SK-N-SH treated with all-trans-retinoic acid at 6 μM for 48 hours (cell line): ENCODE data around the gene TRIM17.

ENCODE experiments used
- ATAC-seq: fragments of 200-7000 bp; cut with Tn5 transposase; 3 replicates; pipeline ENCODE4 v1.9.1; 2020; ENCODE audit warnings: mild to moderate bottlenecking, moderate library complexity
- ARNTL ChIP-seq: fragments of 450-650 bp; formaldehyde crosslinking; IDR thresholded peaks from 2 replicates; pipeline ENCODE4 v1.5.0; 2020; ENCODE audit warnings: low read depth, mild to moderate bottlenecking, moderate library complexity, borderline replicate concordance
- BACH2 ChIP-seq: fragments of 250-450 bp; sonication (Bioruptor Pico); IDR thresholded peaks from 2 replicates; pipeline ENCODE4 v1.9.0; 2021; ENCODE audit warnings: mild to moderate bottlenecking, borderline replicate concordance
- CSDC2 ChIP-seq: fragments of 250-450 bp; sonication (Bioruptor Pico); IDR thresholded peaks from 2 replicates; pipeline ENCODE4 v1.5.0; 2020; ENCODE audit warnings: mild to moderate bottlenecking, moderate library complexity
- ESRRG ChIP-seq: fragments of 250-450 bp; sonication (Bioruptor Pico); IDR thresholded peaks from 2 replicates; pipeline ENCODE4 v1.6.1; 2021; ENCODE audit warnings: mild to moderate bottlenecking
- GLIS3 ChIP-seq: fragments of 250-450 bp; sonication (Bioruptor Pico); IDR thresholded peaks from 2 replicates; pipeline ENCODE4 v1.5.0; 2020; ENCODE audit warnings: mild to moderate bottlenecking, moderate library complexity
- ISL1 ChIP-seq: fragments of 250-450 bp; sonication (Bioruptor Pico); IDR thresholded peaks from 2 replicates; pipeline ENCODE4 v2.1.2; 2022; ENCODE audit warnings: mild to moderate bottlenecking, moderate library complexity
- OSR1 ChIP-seq: fragments of 250-450 bp; sonication (Bioruptor Pico); IDR thresholded peaks from 2 replicates; pipeline ENCODE4 v1.8.0; 2022; ENCODE audit warnings: moderate library complexity, mild to moderate bottlenecking, inconsistent platforms
- PPARA ChIP-seq: fragments of 250-450 bp; sonication (Bioruptor Pico); IDR thresholded peaks from 2 replicates; pipeline ENCODE4 v1.5.0; 2020; ENCODE audit warnings: mild to moderate bottlenecking, borderline replicate concordance
- RARB ChIP-seq: fragments of 250-450 bp; sonication (Bioruptor Pico); IDR thresholded peaks from 2 replicates; pipeline ENCODE4 v1.8.0; 2021; ENCODE audit warnings: mild to moderate bottlenecking, moderate library complexity
- SNAI2 ChIP-seq: fragments of 250-450 bp; sonication (Bioruptor Pico); IDR thresholded peaks from 2 replicates; pipeline ENCODE4 v1.5.0; 2020; ENCODE audit warnings: mild to moderate bottlenecking, moderate library complexity
- TCF4 ChIP-seq: fragments of 250-450 bp; sonication (Bioruptor Pico); IDR thresholded peaks from 2 replicates; pipeline ENCODE4 v1.8.0; 2021; ENCODE audit warnings: mild to moderate bottlenecking, moderate library complexity, borderline replicate concordance
- TOX ChIP-seq: fragments of 250-450 bp; sonication (Bioruptor Pico); IDR thresholded peaks from 2 replicates; pipeline ENCODE4 v1.8.0; 2021; ENCODE audit warnings: mild to moderate bottlenecking, moderate library complexity, borderline replicate concordance
- ZC3H10 ChIP-seq: fragments of 250-450 bp; sonication (Bioruptor Pico); IDR thresholded peaks from 2 replicates; pipeline ENCODE4 v1.5.1; 2021; ENCODE audit warnings: mild to moderate bottlenecking, moderate library complexity
- ZFP3 ChIP-seq: fragments of 250-450 bp; sonication (Bioruptor Pico); IDR thresholded peaks from 2 replicates; pipeline ENCODE4 v1.5.0; 2020; ENCODE audit warnings: mild to moderate bottlenecking, moderate library complexity
- ZFP30 ChIP-seq: fragments of 450-650 bp; formaldehyde crosslinking; IDR thresholded peaks from 2 replicates; pipeline ENCODE4 v1.5.0; 2022; ENCODE audit warnings: mild to moderate bottlenecking, moderate library complexity
- ZNF565 ChIP-seq: fragments of 450-650 bp; formaldehyde crosslinking; conservative IDR thresholded peaks from 2 replicates; pipeline ENCODE4 v1.5.0; 2020; ENCODE audit warnings: low read depth, mild to moderate bottlenecking, moderate library complexity
- ZNF70 ChIP-seq: fragments of 450-650 bp; formaldehyde crosslinking; IDR thresholded peaks from 2 replicates; pipeline ENCODE4 v1.5.0; 2020; ENCODE audit warnings: mild to moderate bottlenecking, moderate library complexity
- ZNF8 ChIP-seq: fragments of 450-650 bp; formaldehyde crosslinking; IDR thresholded peaks from 2 replicates; pipeline ENCODE4 v1.5.0; 2020; ENCODE audit warnings: mild to moderate bottlenecking, moderate library complexity
- TF ChIP-seq, protein P1 (sequence below): fragments of 250-450 bp; sonication (Bioruptor Pico); IDR thresholded peaks from 2 replicates; pipeline ENCODE4 v1.5.1; 2021; ENCODE audit warnings: mild to moderate bottlenecking, moderate library complexity
- TF ChIP-seq, protein P2 (sequence below): fragments of 250-450 bp; sonication (Bioruptor Pico); IDR thresholded peaks from 2 replicates; pipeline ENCODE4 v1.5.1; 2020; ENCODE audit warnings: low read depth, mild to moderate bottlenecking, moderate library complexity
- TF ChIP-seq, protein P3 (sequence below): fragments of 250-450 bp; sonication (Bioruptor Pico); IDR thresholded peaks from 2 replicates; pipeline ENCODE4 v1.5.0; 2020; ENCODE audit warnings: mild to moderate bottlenecking, moderate library complexity
- TF ChIP-seq, protein P4 (sequence below): fragments of 250-450 bp; sonication (Bioruptor Pico); IDR thresholded peaks from 2 replicates; pipeline ENCODE4 v1.8.0; 2020; ENCODE audit warnings: mild to moderate bottlenecking, moderate library complexity, borderline replicate concordance

The TRIM17 gene

DNA sequence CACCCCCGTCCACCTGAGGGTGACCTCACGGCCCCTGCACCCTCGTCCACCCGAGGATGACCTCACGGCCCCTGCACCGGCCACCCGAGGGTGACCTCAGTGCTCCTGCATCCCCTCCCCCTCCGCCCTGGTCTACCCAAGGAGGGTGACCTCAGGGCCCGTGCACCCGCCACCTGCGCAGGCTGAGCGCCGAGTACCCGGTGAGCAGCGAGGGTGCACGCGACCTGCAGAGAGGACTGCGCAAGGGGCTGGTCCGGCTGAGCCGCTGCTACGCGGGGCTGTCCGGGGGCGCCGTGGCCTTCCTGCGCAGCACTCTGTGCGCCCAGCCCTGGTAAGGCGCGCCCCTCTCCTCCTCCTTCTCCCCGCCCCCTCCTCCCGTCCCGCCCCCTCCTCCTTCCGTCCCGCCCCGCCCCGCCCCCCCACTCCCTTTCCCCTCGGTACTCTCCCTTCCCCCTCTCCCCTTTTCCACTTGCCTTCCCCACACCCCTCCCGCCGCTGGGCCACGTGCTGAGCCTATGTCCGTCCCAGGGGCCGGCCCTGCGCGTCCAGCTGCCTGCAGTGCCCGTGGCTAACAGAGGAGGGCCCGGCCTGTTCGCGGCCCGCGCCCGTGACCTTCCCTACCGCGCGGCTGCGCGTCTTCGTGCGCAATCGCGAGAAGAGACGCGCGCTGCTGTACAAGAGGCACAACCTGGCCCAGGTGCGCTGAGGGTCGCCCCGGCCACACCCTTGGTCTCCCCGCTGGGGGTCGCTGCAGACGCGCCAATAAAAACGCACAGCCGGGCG is 38.4 kb downstream of the TRIM17 start:
- peak; percentile 88 for ATAC-seq
- TF ChIP-seq GLIS3 (CRISPR knock-in tag) (no peak), ZNF70 (CRISPR knock-in tag) (no peak), RARB (no peak), PPARA (no peak), ARNTL (CRISPR knock-in tag) (no peak), BACH2 (no peak), ESRRG (CRISPR knock-in tag) (no peak), CSDC2 (CRISPR knock-in tag) (no peak), OSR1 (CRISPR knock-in tag) (no peak), ZNF8 (CRISPR knock-in tag) (no peak), TCF4 (no peak), ZFP30 (CRISPR knock-in tag) (no peak)
- TF ChIP-seq, protein P1, sequence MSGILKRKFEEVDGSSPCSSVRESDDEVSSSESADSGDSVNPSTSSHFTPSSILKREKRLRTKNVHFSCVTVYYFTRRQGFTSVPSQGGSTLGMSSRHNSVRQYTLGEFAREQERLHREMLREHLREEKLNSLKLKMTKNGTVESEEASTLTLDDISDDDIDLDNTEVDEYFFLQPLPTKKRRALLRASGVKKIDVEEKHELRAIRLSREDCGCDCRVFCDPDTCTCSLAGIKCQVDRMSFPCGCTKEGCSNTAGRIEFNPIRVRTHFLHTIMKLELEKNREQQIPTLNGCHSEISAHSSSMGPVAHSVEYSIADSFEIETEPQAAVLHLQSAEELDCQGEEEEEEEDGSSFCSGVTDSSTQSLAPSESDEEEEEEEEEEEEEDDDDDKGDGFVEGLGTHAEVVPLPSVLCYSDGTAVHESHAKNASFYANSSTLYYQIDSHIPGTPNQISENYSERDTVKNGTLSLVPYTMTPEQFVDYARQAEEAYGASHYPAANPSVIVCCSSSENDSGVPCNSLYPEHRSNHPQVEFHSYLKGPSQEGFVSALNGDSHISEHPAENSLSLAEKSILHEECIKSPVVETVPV: no peak
- TF ChIP-seq, protein P2, sequence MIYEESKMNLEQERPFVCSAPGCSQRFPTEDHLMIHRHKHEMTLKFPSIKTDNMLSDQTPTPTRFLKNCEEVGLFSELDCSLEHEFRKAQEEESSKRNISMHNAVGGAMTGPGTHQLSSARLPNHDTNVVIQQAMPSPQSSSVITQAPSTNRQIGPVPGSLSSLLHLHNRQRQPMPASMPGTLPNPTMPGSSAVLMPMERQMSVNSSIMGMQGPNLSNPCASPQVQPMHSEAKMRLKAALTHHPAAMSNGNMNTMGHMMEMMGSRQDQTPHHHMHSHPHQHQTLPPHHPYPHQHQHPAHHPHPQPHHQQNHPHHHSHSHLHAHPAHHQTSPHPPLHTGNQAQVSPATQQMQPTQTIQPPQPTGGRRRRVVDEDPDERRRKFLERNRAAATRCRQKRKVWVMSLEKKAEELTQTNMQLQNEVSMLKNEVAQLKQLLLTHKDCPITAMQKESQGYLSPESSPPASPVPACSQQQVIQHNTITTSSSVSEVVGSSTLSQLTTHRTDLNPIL (CRISPR knock-in tag): no peak
- TF ChIP-seq, protein P3, sequence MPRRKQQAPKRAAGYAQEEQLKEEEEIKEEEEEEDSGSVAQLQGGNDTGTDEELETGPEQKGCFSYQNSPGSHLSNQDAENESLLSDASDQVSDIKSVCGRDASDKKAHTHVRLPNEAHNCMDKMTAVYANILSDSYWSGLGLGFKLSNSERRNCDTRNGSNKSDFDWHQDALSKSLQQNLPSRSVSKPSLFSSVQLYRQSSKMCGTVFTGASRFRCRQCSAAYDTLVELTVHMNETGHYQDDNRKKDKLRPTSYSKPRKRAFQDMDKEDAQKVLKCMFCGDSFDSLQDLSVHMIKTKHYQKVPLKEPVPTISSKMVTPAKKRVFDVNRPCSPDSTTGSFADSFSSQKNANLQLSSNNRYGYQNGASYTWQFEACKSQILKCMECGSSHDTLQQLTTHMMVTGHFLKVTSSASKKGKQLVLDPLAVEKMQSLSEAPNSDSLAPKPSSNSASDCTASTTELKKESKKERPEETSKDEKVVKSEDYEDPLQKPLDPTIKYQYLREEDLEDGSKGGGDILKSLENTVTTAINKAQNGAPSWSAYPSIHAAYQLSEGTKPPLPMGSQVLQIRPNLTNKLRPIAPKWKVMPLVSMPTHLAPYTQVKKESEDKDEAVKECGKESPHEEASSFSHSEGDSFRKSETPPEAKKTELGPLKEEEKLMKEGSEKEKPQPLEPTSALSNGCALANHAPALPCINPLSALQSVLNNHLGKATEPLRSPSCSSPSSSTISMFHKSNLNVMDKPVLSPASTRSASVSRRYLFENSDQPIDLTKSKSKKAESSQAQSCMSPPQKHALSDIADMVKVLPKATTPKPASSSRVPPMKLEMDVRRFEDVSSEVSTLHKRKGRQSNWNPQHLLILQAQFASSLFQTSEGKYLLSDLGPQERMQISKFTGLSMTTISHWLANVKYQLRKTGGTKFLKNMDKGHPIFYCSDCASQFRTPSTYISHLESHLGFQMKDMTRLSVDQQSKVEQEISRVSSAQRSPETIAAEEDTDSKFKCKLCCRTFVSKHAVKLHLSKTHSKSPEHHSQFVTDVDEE (CRISPR knock-in tag): no peak

DNA sequence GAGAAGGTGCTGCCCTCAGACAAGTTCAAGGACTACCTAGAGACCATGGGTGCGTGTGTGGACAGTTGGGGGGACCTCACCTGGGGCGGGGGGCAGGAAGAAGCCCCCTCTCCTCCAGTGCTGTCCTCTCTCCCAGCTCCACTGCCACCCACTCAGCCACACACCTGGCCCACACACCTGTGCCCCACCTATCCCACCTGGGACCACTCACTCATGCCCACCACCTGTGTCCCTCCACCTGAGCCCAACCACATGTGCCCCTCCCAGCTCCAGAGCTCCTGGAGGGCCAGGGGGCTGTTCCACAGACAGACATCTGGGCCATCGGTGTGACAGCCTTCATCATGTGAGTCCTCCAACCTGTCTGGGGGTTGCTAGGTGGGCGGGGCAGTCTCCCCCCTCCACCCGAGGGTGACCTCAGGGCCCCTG is 39.0 kb downstream of the TRIM17 start:
- TF ChIP-seq TCF4: no peak
- TF ChIP-seq ZNF565: no peak
- no peak for TF ChIP-seq ZC3H10 (CRISPR knock-in tag)
- ATAC-seq: no peak

DNA sequence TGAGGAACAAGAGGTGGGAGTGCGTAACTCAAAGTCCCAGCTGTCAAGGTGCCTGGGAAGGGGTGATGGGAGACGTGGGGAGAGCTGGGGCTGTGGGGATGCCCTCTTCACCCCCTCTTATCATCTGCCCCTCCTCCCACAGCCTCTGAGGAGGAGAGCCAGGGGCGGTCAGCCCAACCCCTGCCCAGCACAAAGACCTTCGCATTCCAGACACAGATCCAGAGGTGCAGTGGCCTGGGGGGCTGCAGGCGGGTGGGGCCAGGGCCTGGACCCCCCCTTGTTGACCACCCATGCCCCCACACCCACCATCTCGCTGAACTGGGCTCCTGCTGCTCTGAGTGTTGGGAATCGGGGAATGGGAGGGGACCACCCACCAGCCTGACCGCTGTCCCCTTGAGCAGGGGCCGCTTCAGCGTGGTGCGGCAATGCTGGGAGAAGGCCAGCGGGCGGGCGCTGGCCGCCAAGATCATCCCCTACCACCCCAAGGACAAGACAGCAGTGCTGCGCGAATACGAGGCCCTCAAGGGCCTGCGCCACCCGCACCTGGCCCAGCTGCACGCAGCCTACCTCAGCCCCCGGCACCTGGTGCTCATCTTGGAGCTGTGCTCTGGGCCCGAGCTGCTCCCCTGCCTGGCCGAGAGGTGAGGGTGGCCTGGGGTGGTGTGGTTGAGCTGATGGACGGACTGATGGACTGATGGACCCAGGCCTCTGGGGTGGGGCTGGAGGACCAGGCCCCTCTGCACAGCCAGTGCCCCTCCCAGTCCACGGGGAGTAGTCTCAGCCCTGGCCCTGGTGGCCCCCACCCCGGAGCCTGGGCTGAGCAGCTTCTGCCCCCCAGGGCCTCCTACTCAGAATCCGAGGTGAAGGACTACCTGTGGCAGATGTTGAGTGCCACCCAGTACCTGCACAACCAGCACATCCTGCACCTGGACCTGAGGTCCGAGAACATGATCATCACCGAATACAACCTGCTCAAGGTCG is 39.7 kb downstream of the TRIM17 start:
- ATAC-seq: no peak
- TF ChIP-seq CSDC2 (CRISPR knock-in tag) (no peak), TOX (CRISPR knock-in tag) (no peak), ZNF70 (CRISPR knock-in tag) (no peak), ZNF565 (no peak), ZNF8 (CRISPR knock-in tag) (no peak), BACH2 (no peak), ISL1 (CRISPR knock-in tag) (no peak), ESRRG (CRISPR knock-in tag) (no peak), GLIS3 (CRISPR knock-in tag) (no peak), SNAI2 (CRISPR knock-in tag) (no peak), ZFP3 (CRISPR knock-in tag) (no peak), RARB (no peak), TCF4 (no peak), ZC3H10 (CRISPR knock-in tag) (no peak)
- TF ChIP-seq, protein P4, sequence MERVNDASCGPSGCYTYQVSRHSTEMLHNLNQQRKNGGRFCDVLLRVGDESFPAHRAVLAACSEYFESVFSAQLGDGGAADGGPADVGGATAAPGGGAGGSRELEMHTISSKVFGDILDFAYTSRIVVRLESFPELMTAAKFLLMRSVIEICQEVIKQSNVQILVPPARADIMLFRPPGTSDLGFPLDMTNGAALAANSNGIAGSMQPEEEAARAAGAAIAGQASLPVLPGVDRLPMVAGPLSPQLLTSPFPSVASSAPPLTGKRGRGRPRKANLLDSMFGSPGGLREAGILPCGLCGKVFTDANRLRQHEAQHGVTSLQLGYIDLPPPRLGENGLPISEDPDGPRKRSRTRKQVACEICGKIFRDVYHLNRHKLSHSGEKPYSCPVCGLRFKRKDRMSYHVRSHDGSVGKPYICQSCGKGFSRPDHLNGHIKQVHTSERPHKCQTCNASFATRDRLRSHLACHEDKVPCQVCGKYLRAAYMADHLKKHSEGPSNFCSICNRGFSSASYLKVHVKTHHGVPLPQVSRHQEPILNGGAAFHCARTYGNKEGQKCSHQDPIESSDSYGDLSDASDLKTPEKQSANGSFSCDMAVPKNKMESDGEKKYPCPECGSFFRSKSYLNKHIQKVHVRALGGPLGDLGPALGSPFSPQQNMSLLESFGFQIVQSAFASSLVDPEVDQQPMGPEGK (CRISPR knock-in tag): no peak
- TF ChIP-seq, protein P1: no peak
- TF ChIP-seq, protein P3 (CRISPR knock-in tag): no peak
- TF ChIP-seq, protein P2 (CRISPR knock-in tag): no peak
